Cardiac septum (tissue), 1 donor: ENCODE data around the gene ITPK1. TPM values are rescaled to one million over a fixed set of nuclear protein-coding genes. Genes with fewer than 3 reads are reported as not detected.

ENCODE experiments used
- DNase-seq: peaks from one replicate; pipeline ENCODE4 v3.0.0-alpha.2; 2020; ENCODE audit warnings: low spot score
- intact Hi-C: fragments of 100-400 bp; cut with DNase I; formaldehyde crosslinking; loops from one replicate; pipeline ENCODE4 v1.14.0; 2022
- total RNA-seq: library from RNA; stranded (reverse); fragmentation: NEBNext Ultra II Directional; extraction: Animal tissue kit (Norgen Biotek cat#: 25700); gene quantifications from one replicate; pipeline ENCODE4 v1.2.1, GENCODE V29; 2021
- donor health status: DM: no; HTN: no; CAD: no.

Gene ITPK1
- total RNA-seq, 1 donor from 2014 or later = 77.1 TPM

- intact Hi-C loops = no loop called here
- DNase-seq = no peak
These were observed 91.8 kb downstream of the ITPK1 start for GRCh38 chr14:93023802-93024434.

- intact Hi-C loops = no loop called here
- no peak for DNase-seq
These were observed 92.7 kb downstream of the ITPK1 start for GRCh38 chr14:93023039-93023438.

GRCh38 chr14:93019970-93020369 is 95.8 kb downstream of the ITPK1 start:
- DNase-seq = no peak
- intact Hi-C loops = no loop called here

GRCh38 chr14:93019367-93019843 is 96.3 kb downstream of the ITPK1 start:
- intact Hi-C loops = no loop called here
- no peak for DNase-seq

- intact Hi-C loops = no loop called here
- DNase-seq = no peak
These were observed 97.4 kb downstream of the ITPK1 start for GRCh38 chr14:93018366-93018765.

GRCh38 chr14:93017898-93018297 is 97.8 kb downstream of the ITPK1 start:
- DNase-seq = no peak
- intact Hi-C loops = no loop called here

GRCh38 chr14:93017301-93017797 is 98.4 kb downstream of the ITPK1 start:
- DNase-seq = no peak

GRCh38 chr14:93016275-93016845 is 99.4 kb downstream of the ITPK1 start:
- DNase-seq = no peak
- intact Hi-C loops = no loop called here

More at GRCh38 chr14:93017301-93017797, 98.4 kb downstream of the ITPK1 start:
- intact Hi-C loops = no loop called here

GRCh38 chr14:93015505-93015904 is 100.2 kb downstream of the ITPK1 start:
- DNase-seq = no peak
- intact Hi-C loops = no loop called here

GRCh38 chr14:93015064-93015463 is 100.7 kb downstream of the ITPK1 start:
- DNase-seq = no peak
- intact Hi-C loops = no loop called here

GRCh38 chr14:93014058-93015023 is 101.4 kb downstream of the ITPK1 start:
- intact Hi-C loops = no loop called here
- no peak for DNase-seq

GRCh38 chr14:93012951-93013719 is 102.6 kb downstream of the ITPK1 start:
- no peak for DNase-seq

GRCh38 chr14:93012506-93012905 is 103.2 kb downstream of the ITPK1 start:
- intact Hi-C loops = no loop called here

More at GRCh38 chr14:93012951-93013719, 102.6 kb downstream of the ITPK1 start:
- intact Hi-C loops = no loop called here

GRCh38 chr14:93011650-93012325 is 103.9 kb downstream of the ITPK1 start:
- DNase-seq = no peak
- intact Hi-C loops = no loop called here

More at GRCh38 chr14:93012506-93012905, 103.2 kb downstream of the ITPK1 start:
- DNase-seq = no peak

- DNase-seq = no peak
- intact Hi-C loops = no loop called here
These were observed 104.6 kb downstream of the ITPK1 start for GRCh38 chr14:93011141-93011529.

- intact Hi-C loops = no loop called here
- DNase-seq = no peak
These were observed 105.1 kb downstream of the ITPK1 start for GRCh38 chr14:93010522-93011140.

GRCh38 chr14:93010130-93010499 is 105.6 kb downstream of the ITPK1 start:
- intact Hi-C loops = no loop called here
- no peak for DNase-seq

GRCh38 chr14:93009471-93010129 is 106.1 kb downstream of the ITPK1 start:
- intact Hi-C loops = no loop called here
- DNase-seq = no peak
